Left colon (tissue), 2 donors: ENCODE measurements around the gene PCDH20. TPM values are rescaled to one million over a fixed set of nuclear protein-coding genes. Genes with fewer than 3 reads are reported as not detected.
"Not testable (repeated sequence)": the region's sequence is repeated elsewhere in the genome, so short reads cannot be mapped to it uniquely, and the experiment has no call there.

Source experiments
- ATAC-seq: fragments of 200-7000 bp; cut with Tn5 transposase; one replicate; pipeline ENCODE4 v1.9.1; 2020; ENCODE audit warnings: mild to moderate bottlenecking, moderate library complexity
- DNase-seq, 2 donors: peaks; one replicate each; pipeline ENCODE4 v3.0.0-alpha.2; 2020
- intact Hi-C, 2 donors: fragments of 100-400 bp; cut with DNase I in 1 of 2; cut with micrococcal nuclease in 1 of 2; formaldehyde crosslinking; loops; one replicate each; pipeline versions ENCODE4 v1.11.2 to v1.14.0; 2022; cut with DNase I, micrococcal nuclease
- long read RNA-seq: library from polyadenylated mRNA; unstranded; transcript quantifications from one replicate; pipeline ENCODE4 v2.0.0, GENCODE V29; 2021
- total RNA-seq, 2 donors: library from RNA; stranded (reverse); fragmentation: NEBNext Ultra II Directional; extraction: Animal tissue kit (Norgen Biotek cat#: 25700); gene quantifications; one replicate each; pipeline ENCODE4 v1.2.1, GENCODE V29; 2021
- donor health status: DM: no; HTN: no; CAD: no.
- donor health status: DM: yes; HTN: yes; CAD: no.

PCDH20 gene
- total RNA-seq, result 10 to 100 TPM in 1 of 2 donors, 1 to 10 TPM in 1; 4.7 to 13.2 TPM
- long read RNA-seq, full-length matches to known transcripts, result 7 of 7 reads
- long read RNA-seq, partial matches to known transcripts, result 0 of 7 reads
- long read RNA-seq, other reads (novel, unspliced or antisense), result 0 of 7 reads

- no peak for ATAC-seq
- no peak for DNase-seq
- intact Hi-C loops, result no loop called here
Measured at GRCh38 chr13:61415749-61416148, at the start of gene PCDH20. PCDH20 (minus strand) TSS chr13:61415849; CDS start chr13:61415158, 691 bp downstream.

DNA sequence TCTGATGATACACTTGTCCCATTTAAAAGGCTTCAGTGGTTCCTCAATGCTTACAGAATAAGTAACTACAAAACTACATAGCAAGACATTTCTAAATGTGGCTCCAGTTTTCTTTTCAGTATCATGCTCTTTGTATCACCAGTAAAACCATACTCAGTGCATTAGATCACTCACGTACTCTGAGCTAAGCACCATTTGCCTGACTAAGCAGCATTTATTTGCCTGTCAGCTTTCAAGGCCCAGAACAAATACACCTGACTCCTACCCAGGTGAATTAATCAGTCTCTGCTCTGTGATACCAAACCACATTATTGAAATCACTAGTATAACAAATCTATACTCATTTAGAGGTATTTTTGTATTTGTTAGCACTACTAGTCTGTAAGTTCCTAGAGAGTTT, 47.4 kb upstream of the PCDH20 start:
- intact Hi-C loops, result no loop called here
- ATAC-seq, result no peak

GRCh38 chr13:61453121-61453520, 37.5 kb upstream of the PCDH20 start:
- intact Hi-C loops, result no loop called here
- DNase-seq (no peak), ATAC-seq (no peak)

More for the DNA sequence above, 47.4 kb upstream of the PCDH20 start:
- DNase-seq, result no peak

GRCh38 chr13:61432029-61432428, 16.4 kb upstream of the PCDH20 start:
- intact Hi-C loops, result no loop called here
- no peak for ATAC-seq
- no peak for DNase-seq

DNA sequence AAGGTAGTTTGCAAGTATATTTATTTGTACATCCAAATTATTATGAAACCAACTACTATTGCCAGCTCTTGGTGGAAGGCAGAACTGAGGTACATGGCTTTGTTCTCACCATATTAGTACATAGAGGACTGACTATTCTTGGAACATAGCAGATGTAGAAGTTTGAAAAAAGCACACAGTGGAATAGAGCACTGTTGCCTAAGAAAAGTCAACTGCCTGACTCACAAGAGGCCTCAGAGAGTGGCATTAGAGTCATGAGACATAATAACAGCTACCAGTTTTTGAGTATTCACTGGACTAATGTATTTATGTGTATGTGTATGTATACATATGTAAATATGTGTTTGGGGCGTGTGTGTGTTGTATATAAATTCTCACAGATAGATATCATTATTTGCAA, 8.3 kb upstream of the PCDH20 start:
- intact Hi-C loops, result no loop called here
- ATAC-seq, result no peak

GRCh38 chr13:61417086-61417570, 1.5 kb upstream of the PCDH20 start:
- intact Hi-C loops, result no loop called here
- no peak for ATAC-seq
- no peak for DNase-seq

More for the DNA sequence above, 8.3 kb upstream of the PCDH20 start:
- DNase-seq, result no peak

GRCh38 chr13:61415058-61415721, 459 bp downstream of the PCDH20 start:
- peak; percentile 60 to 68 for DNase-seq
- peak; percentile 97 for ATAC-seq
- intact Hi-C loops, result no loop called here

DNA sequence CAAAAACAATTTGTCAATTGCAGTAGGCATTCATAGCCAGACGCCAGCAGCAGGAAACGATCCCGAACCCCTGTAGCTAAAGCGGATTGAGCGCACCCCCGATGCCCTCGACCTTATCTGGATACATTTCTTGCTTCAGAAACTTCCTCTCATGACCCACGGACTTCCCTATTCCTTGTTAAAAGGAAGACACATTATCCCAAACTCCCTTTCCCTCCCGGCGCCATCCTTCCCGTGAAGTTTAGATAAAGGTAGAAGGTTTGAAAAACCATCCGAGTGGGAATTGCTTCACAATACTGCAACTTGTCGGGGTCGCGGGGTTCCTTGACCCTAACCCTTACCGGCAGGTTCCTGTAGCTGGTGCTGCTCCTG, 977 bp downstream of the PCDH20 start:
- ATAC-seq (peak; percentile 14), DNase-seq (no peak)
- intact Hi-C loops, result no loop called here

GRCh38 chr13:61413572-61414535, 1.8 kb downstream of the PCDH20 start:
- no peak for ATAC-seq
- DNase-seq, result peak in 1 of 2 donors; percentile 5
- intact Hi-C loops, result no loop called here

GRCh38 chr13:61410669-61411297, 4.9 kb downstream of the PCDH20 start:
- DNase-seq, result no peak
- intact Hi-C loops, result no loop called here
- ATAC-seq, result no peak

GRCh38 chr13:61410266-61410665, 5.4 kb downstream of the PCDH20 start:
- no peak for DNase-seq
- no peak for ATAC-seq
- intact Hi-C loops, result no loop called here

GRCh38 chr13:61408571-61408970, 7.1 kb downstream of the PCDH20 start:
- ATAC-seq (no peak), DNase-seq (no peak)
- intact Hi-C loops, result no loop called here

GRCh38 chr13:61406275-61406674, 9.4 kb downstream of the PCDH20 start:
- ATAC-seq (peak; percentile 72), DNase-seq (no peak)
- intact Hi-C loops, result no loop called here

DNA sequence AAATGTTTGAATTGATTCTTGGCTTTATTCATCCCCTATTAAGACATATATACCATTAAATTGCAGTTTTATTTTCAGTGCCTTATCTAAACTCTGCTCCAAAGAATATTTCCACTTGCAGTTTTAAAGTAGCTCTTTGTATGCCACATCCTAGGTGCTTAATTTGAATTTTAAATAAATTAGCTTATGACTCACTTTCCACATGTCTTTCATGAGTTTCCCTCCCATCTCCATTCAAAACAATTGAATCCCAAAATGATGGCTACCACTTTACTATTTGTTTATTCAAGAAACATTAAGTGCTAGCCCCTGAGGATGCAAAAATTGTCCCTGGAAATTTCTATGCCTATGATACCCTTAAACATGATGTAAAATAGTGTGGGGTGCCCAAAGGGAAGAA, 19.5 kb downstream of the PCDH20 start:
- DNase-seq, result no peak
- intact Hi-C loops, result no loop called here
- no peak for ATAC-seq

GRCh38 chr13:61391426-61391825, 24.2 kb downstream of the PCDH20 start:
- intact Hi-C loops, result no loop called here
- ATAC-seq, result no peak
- no peak for DNase-seq

DNA sequence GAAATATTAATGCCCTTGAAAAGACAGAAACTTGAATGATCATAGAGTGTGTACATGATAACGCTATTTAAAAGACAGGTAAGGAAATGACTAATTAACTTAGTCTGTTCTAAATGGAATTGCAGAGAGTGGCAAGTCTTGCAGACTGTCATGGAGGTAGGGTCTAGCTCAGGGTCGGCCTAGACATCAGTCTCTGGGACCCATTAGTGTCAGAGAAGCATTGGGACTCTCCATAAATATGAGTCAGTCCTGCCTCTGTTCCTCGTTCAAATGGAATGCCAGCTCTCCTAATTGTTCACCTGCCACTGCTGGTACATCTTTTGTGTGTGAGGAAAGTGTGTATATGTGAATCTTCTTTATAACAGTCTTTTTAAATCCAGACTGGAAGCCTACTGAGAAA, 28.0 kb downstream of the PCDH20 start:
- intact Hi-C loops, result no loop called here
- DNase-seq (no peak), ATAC-seq (no peak)

- ATAC-seq, result no peak
- intact Hi-C loops, result no loop called here
Measured at GRCh38 chr13:61383111-61383510, 32.5 kb downstream of the PCDH20 start.

GRCh38 chr13:61370520-61370919, 45.1 kb downstream of the PCDH20 start:
- intact Hi-C loops, result no loop called here
- DNase-seq (no peak), ATAC-seq (no peak)

More at GRCh38 chr13:61383111-61383510, 32.5 kb downstream of the PCDH20 start:
- no peak for DNase-seq

- intact Hi-C loops, ATAC-seq: not testable (repeated sequence)
Measured at GRCh38 chr13:61364690-61365089, 51.0 kb downstream of the PCDH20 start.

More at GRCh38 chr13:61364690-61365089, 51.0 kb downstream of the PCDH20 start:
- not testable (repeated sequence) for DNase-seq
